Measurements from ENCODE around the gene MINDY4B. TPM values are rescaled to one million over a fixed set of nuclear protein-coding genes. Genes with fewer than 3 reads are reported as not detected.

The MINDY4B gene
- total RNA-seq, 2 donors from 2014 or later = not detected

DNA sequence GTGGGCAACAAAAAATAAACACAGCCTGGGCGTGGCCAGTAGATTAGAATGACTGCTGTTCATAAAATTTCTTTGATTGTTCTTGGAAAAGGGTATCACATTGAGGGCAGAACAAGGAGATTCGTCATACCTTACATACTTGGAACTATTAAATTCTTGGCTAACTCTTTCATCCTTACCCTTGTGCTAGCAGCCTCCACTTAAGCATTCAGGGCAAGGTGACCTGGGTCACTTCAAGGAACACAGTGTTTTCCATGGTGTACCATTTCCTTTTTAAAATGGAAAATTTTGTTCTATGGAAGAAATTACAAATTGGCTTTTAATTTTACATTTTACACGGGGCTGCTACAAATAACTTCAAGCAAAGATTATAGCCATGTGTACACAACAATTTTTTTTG, 60.8 kb downstream of the MINDY4B start:
- Histone ChIP-seq H3K27me3 (no peaks in the 10 kb centered on the region), H3K4me1 (no peaks in the 10 kb centered on the region), H3K4me3 (no peak overlapping the region), H3K27ac (no peak overlapping the region), H3K9me3 (no peaks in the 10 kb centered on the region), H3K36me3 (replicated peaks in 1 of 2; ENCODE audit: insufficient read depth in 1 of 2, low read depth in 2 of 2) (no peaks in the 10 kb centered on the region)
- 41 to 48% methylated on average over 3 of the region's 3 CpGs for WGBS, 2 donors
- intact Hi-C loops (cut with DNase I) = no loop called here
- no peak for TF ChIP-seq POLR2A (IDR thresholded peaks at IDR 0.05)
- TF ChIP-seq, protein P1, sequence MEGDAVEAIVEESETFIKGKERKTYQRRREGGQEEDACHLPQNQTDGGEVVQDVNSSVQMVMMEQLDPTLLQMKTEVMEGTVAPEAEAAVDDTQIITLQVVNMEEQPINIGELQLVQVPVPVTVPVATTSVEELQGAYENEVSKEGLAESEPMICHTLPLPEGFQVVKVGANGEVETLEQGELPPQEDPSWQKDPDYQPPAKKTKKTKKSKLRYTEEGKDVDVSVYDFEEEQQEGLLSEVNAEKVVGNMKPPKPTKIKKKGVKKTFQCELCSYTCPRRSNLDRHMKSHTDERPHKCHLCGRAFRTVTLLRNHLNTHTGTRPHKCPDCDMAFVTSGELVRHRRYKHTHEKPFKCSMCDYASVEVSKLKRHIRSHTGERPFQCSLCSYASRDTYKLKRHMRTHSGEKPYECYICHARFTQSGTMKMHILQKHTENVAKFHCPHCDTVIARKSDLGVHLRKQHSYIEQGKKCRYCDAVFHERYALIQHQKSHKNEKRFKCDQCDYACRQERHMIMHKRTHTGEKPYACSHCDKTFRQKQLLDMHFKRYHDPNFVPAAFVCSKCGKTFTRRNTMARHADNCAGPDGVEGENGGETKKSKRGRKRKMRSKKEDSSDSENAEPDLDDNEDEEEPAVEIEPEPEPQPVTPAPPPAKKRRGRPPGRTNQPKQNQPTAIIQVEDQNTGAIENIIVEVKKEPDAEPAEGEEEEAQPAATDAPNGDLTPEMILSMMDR (IDR thresholded peaks at IDR 0.05) = no peak
- ATAC-seq (no peak), DNase-seq (no peak)

DNA sequence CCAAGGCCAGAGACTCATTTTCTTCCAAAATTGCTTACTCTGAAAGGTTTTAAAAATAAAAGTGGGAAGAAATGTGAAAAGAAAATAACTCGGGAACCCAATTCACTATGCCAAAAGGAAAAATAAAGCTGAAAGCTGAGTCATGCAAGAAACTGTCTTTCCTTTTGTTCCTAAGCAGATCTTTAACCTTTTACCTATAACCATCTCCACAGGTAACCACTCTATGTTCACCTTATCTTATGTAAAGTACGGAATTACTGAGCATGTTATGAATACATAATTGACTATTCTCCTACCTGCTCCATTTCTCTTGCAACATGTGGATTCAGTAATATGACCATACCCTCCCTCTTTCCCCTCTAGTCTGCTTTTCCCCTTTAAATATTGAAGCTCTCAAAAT, 62.0 kb downstream of the MINDY4B start:
- H3K9me3 ChIP-seq = no peaks in the 10 kb centered on the region
- 49 to 50% methylated on average over 2 of the region's 2 CpGs for WGBS, 2 donors
- no peaks in the 10 kb centered on the region for H3K36me3 ChIP-seq (replicated peaks in 1 of 2; ENCODE audit: insufficient read depth in 1 of 2, low read depth in 2 of 2)
- no peak overlapping the region for H3K27ac ChIP-seq
- H3K4me3 ChIP-seq = no peak overlapping the region
- no peaks in the 10 kb centered on the region for H3K4me1 ChIP-seq
- no peak for ATAC-seq
- no peak for DNase-seq
- TF ChIP-seq, protein P1 (IDR thresholded peaks at IDR 0.05) = no peak
- no peak for TF ChIP-seq POLR2A (IDR thresholded peaks at IDR 0.05)
- H3K27me3 ChIP-seq = no peaks in the 10 kb centered on the region
- intact Hi-C loops (cut with DNase I) = no loop called here

DNA sequence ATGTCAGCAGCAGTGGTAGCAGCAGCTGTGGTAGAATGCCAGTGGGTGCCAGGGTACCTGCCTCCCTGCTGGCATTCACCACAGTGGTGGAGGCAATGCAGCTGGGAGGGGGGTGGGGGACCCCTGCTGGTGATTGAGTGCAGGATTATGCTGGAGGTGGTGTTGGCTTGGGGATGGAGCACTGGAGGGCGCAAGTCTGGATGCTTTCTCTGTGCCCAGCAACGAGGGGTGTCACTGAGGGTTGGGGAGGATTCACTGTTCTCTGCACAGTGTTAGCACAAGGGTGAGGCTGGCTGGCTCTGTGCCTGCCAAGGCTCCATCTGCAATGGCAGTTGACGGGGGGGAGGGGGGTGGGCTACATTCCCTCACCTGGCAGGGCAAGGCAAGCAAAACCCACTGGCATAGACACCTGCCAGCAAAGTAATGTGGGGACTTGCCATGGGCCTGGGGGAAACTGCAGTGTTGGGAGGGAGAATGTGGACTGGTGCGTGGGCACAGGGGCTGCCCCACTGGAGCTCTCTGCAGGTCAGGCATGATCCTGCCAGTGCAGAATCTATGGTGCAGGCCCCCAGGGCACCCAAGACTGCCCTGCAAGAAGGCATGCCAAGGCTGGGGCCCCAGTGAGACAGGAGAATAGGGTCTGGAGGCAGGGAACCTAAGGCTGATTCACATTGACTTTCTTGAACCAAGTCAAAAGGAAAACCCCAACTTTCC, 64.3 kb downstream of the MINDY4B start:
- Histone ChIP-seq H3K27ac (no peak overlapping the region), H3K9me3 (no peaks in the 10 kb centered on the region), H3K27me3 (no peaks in the 10 kb centered on the region), H3K4me1 (no peaks in the 10 kb centered on the region), H3K4me3 (no peak overlapping the region), H3K36me3 (replicated peaks in 1 of 2; ENCODE audit: insufficient read depth in 1 of 2, low read depth in 2 of 2) (no peaks in the 10 kb centered on the region)
- ATAC-seq (no peak), DNase-seq (no peak)
- intact Hi-C loops (cut with DNase I) = no loop called here
- WGBS, 2 donors = 78 to 80% methylated on average over 2 to 3 of the region's 4 CpGs
- TF ChIP-seq, protein P1 (IDR thresholded peaks at IDR 0.05) = peak in 1 of 7 experiments; percentile 6
- no peak for TF ChIP-seq POLR2A (IDR thresholded peaks at IDR 0.05)

DNA sequence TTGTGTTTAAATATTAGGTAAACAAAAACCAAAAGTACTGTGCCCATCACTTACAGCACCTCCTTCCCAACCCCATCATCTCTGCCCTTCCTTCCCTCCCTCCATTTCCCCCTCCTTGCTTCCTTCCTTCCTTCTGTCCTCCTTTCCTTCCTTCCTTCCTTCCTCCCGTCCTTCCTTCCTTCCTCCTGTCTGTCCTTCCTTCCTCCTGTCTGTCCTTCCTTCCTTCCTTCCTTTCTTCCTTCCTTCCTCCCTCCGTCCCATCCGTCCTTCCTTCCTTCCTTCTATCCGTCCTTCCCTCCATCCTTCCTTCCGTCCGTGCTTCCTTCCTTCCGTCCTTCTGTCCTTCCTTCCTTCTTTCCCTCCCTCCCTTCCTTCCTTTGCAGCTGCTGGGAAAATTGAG, 74.5 kb downstream of the MINDY4B start:
- Histone ChIP-seq H3K4me1 (no peaks in the 10 kb centered on the region), H3K4me3 (no peak overlapping the region), H3K9me3 (no peaks in the 10 kb centered on the region), H3K27me3 (no peaks in the 10 kb centered on the region), H3K27ac (no peak overlapping the region), H3K36me3 (replicated peaks in 1 of 2; ENCODE audit: insufficient read depth in 1 of 2, low read depth in 2 of 2) (no peaks in the 10 kb centered on the region)
- intact Hi-C loops (cut with DNase I) = no loop called here
- DNase-seq (no peak), ATAC-seq (no peak)
- TF ChIP-seq, protein P1 (IDR thresholded peaks at IDR 0.05) = no peak
- TF ChIP-seq POLR2A (IDR thresholded peaks at IDR 0.05) = no peak
- WGBS, 2 donors = 73 to 78% methylated on average over 7 of the region's 7 CpGs

DNA sequence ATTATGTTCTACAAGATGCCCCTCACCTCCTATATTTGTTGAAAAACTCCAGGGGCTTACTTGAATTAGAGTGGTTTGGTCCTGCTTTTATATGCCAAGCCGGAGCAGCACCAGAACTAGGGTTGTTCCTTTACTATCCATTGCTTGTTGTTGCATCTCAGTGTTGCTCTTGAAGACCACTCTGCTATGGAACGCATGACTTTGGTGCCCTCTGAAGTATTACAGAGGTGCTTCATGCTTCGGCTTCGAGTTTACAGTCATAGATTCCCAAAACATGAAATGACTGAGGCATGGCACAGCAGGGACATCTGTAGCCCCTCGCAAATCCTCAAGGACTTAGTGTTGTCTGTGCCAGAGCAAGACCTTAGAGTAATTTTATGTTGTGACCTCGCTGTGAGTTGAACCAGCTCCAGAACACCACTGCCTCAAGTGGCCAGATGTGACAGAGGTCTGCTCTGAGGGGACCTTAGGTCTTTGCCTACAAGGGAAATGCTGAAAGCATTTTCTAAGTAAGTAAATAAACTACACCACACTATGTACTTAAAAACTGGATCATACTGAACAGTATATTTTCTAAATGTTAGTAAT, 75.1 kb downstream of the MINDY4B start:
- Histone ChIP-seq H3K27me3 (no peaks in the 10 kb centered on the region), H3K4me1 (no peaks in the 10 kb centered on the region), H3K4me3 (no peak overlapping the region), H3K36me3 (replicated peaks in 1 of 2; ENCODE audit: insufficient read depth in 1 of 2, low read depth in 2 of 2) (no peaks in the 10 kb centered on the region), H3K9me3 (no peaks in the 10 kb centered on the region), H3K27ac (no peak overlapping the region)
- intact Hi-C loops (cut with DNase I) = no loop called here
- DNase-seq (no peak), ATAC-seq (no peak)
- TF ChIP-seq POLR2A (IDR thresholded peaks at IDR 0.05) = no peak
- TF ChIP-seq, protein P1 (IDR thresholded peaks at IDR 0.05) = peak in 2 of 7 experiments; percentile 5 to 8
- WGBS, 2 donors = 68 to 72% methylated on average over 6 of the region's 6 CpGs
